ENCODE data around the gene MPPED1. TPM values are rescaled to one million over a fixed set of nuclear protein-coding genes. Genes with fewer than 3 reads are reported as not detected.

MPPED1 gene
- total RNA-seq, 1 experiment from 2014 or later, result 0.35 TPM

- no peak overlapping the region for H3K4me3 Mint-ChIP-seq
- no peaks in the 10 kb centered on the region for H3K36me3 Mint-ChIP-seq
- POLR2A ChIA-PET, result no interaction called here
- H3K9me3 Mint-ChIP-seq, result no peaks in the 10 kb centered on the region
- DNase-seq (ENCODE audit: low spot score) (no peak), ATAC-seq (no peak)
- H3K4me1 Mint-ChIP-seq, result peaks cover 13% of the 10 kb centered on the region
- H3K27me3 Mint-ChIP-seq (ENCODE audit: low read depth), result no peaks in the 10 kb centered on the region; the same call in 1 of the 2 replicates
- CTCF ChIA-PET, result interaction anchor here (1.2 to 1.6 kb wide), 2 partner anchors 33 to 252 kb away, joined by 4 to 8 read pairs; no protein-coding TSS in a partner anchor
- no peak for TF ChIP-seq JUN (CRISPR knock-in tag; IDR thresholded peaks at IDR 0.05)
- TF ChIP-seq CREB1 (CRISPR knock-in tag; IDR thresholded peaks at IDR 0.05), result no peak
- TF ChIP-seq GTF2I (CRISPR knock-in tag; conservative IDR thresholded peaks at IDR 0.05), result no peak
- no peak for TF ChIP-seq MYBL2 (CRISPR knock-in tag; IDR thresholded peaks at IDR 0.05)
- TF ChIP-seq, protein P1, sequence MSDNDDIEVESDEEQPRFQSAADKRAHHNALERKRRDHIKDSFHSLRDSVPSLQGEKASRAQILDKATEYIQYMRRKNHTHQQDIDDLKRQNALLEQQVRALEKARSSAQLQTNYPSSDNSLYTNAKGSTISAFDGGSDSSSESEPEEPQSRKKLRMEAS (CRISPR knock-in tag; IDR thresholded peaks at IDR 0.05), result no peak
- no peak for TF ChIP-seq GRHL2 (CRISPR knock-in tag; IDR thresholded peaks at IDR 0.05; ENCODE audit: insufficient replicate concordance, severe bottlenecking)
- no peak for TF ChIP-seq ZBTB43 (CRISPR knock-in tag; IDR thresholded peaks at IDR 0.05)
- no peak for TF ChIP-seq ZNF416 (CRISPR knock-in tag; IDR thresholded peaks at IDR 0.05)
- TF ChIP-seq SP1 (CRISPR knock-in tag; conservative IDR thresholded peaks at IDR 0.05), result no peak
- no peak for TF ChIP-seq ZBTB21 (CRISPR knock-in tag; IDR thresholded peaks at IDR 0.05; ENCODE audit: borderline replicate concordance)
- no peak for TF ChIP-seq ATF6 (CRISPR knock-in tag; IDR thresholded peaks at IDR 0.05)
- TF ChIP-seq, protein P2, sequence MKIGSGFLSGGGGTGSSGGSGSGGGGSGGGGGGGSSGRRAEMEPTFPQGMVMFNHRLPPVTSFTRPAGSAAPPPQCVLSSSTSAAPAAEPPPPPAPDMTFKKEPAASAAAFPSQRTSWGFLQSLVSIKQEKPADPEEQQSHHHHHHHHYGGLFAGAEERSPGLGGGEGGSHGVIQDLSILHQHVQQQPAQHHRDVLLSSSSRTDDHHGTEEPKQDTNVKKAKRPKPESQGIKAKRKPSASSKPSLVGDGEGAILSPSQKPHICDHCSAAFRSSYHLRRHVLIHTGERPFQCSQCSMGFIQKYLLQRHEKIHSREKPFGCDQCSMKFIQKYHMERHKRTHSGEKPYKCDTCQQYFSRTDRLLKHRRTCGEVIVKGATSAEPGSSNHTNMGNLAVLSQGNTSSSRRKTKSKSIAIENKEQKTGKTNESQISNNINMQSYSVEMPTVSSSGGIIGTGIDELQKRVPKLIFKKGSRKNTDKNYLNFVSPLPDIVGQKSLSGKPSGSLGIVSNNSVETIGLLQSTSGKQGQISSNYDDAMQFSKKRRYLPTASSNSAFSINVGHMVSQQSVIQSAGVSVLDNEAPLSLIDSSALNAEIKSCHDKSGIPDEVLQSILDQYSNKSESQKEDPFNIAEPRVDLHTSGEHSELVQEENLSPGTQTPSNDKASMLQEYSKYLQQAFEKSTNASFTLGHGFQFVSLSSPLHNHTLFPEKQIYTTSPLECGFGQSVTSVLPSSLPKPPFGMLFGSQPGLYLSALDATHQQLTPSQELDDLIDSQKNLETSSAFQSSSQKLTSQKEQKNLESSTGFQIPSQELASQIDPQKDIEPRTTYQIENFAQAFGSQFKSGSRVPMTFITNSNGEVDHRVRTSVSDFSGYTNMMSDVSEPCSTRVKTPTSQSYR (CRISPR knock-in tag; IDR thresholded peaks at IDR 0.05), result no peak
- no peak for TF ChIP-seq SOX15 (CRISPR knock-in tag; IDR thresholded peaks at IDR 0.05)
- TF ChIP-seq ELF4 (CRISPR knock-in tag; IDR thresholded peaks at IDR 0.05; ENCODE audit: low read depth), result no peak
- no peak for TF ChIP-seq JAZF1 (CRISPR knock-in tag; IDR thresholded peaks at IDR 0.05)
- TF ChIP-seq ZNF532 (CRISPR knock-in tag; IDR thresholded peaks at IDR 0.05; ENCODE audit: borderline replicate concordance), result no peak
- TF ChIP-seq CDX4 (CRISPR knock-in tag; IDR thresholded peaks at IDR 0.05; ENCODE audit: borderline replicate concordance), result no peak
- no peak for TF ChIP-seq ESRRA (CRISPR knock-in tag; IDR thresholded peaks at IDR 0.05; ENCODE audit: borderline replicate concordance)
- TF ChIP-seq, protein P3, sequence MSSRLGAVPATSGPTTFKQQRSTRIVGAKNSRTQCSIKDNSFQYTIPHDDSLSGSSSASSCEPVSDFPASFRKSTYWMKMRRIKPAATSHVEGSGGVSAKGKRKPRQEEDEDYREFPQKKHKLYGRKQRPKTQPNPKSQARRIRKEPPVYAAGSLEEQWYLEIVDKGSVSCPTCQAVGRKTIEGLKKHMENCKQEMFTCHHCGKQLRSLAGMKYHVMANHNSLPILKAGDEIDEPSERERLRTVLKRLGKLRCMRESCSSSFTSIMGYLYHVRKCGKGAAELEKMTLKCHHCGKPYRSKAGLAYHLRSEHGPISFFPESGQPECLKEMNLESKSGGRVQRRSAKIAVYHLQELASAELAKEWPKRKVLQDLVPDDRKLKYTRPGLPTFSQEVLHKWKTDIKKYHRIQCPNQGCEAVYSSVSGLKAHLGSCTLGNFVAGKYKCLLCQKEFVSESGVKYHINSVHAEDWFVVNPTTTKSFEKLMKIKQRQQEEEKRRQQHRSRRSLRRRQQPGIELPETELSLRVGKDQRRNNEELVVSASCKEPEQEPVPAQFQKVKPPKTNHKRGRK (CRISPR knock-in tag; IDR thresholded peaks at IDR 0.05; ENCODE audit: borderline replicate concordance), result no peak
- no peak for TF ChIP-seq NFYB (CRISPR knock-in tag; conservative IDR thresholded peaks at IDR 0.05; ENCODE audit: low read depth)
- H3K27ac Mint-ChIP-seq, result no peak overlapping the region
These were observed 71.9 kb downstream of the MPPED1 start for GRCh38 chr22:43483669-43484068.

Measured in WTC11 (cell line).